ENCODE measurements around the gene CERS6. TPM values are rescaled to one million over a fixed set of nuclear protein-coding genes. Genes with fewer than 3 reads are reported as not detected.
A peak's percentile ranks its signal among the peaks of the same experiment; 100 is the strongest.

CERS6 gene
- total and polyA plus RNA-seq, 10 donors = 2.5 to 22.3 (median 12.8) TPM

DNA sequence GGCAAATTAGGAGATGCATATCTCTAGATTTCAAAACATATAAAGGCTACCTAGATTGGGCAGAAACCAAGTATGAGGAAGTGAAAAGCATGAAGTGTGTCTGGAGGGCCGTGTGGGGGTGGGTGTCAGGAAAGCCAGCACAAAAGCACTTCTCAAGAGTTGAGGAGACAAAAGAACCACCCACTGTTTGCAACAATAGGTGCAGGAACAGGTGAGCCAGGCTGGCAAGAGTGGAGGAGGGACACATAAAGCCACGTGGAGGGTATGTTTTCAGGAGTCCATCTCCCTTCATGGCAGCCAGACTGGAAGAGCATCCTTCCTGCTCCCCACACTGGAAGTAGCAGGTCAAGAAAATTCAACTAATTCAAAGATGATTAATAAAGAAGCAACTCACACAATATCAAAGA is 96.4 kb downstream of the CERS6 start:
- 30 to 51% (median 38%) methylated on average over 2 of the region's 2 CpGs for WGBS, 5 donors
- H3K27me3 ChIP-seq (replicated peaks in 1 of 7) = no peaks in the 10 kb centered on the region
- H3K36me3 ChIP-seq = peaks cover 0 to 10% (median 0%) of the 10 kb centered on the region in 6 donors
- TF ChIP-seq CTCF (IDR thresholded peaks at IDR 0.05 in 8 of 11, conservative IDR thresholded peaks at IDR 0.05 in 3 of 11) (no peak), POLR2AphosphoS5 (IDR thresholded peaks at IDR 0.05) (no peak)
- H3K9me3 ChIP-seq = no peaks in the 10 kb centered on the region
- peaks cover 0 to 26% (median 0%) of the 10 kb centered on the region in 6 donors for H3K4me1 ChIP-seq
- intact Hi-C loops (cut with DNase I; ENCODE audit: low total_unique reads) = no loop called here
- no peak overlapping the region for H3K27ac ChIP-seq
- DNase-seq = peak; percentile 76
- H3K4me3 ChIP-seq = no peak overlapping the region

DNA sequence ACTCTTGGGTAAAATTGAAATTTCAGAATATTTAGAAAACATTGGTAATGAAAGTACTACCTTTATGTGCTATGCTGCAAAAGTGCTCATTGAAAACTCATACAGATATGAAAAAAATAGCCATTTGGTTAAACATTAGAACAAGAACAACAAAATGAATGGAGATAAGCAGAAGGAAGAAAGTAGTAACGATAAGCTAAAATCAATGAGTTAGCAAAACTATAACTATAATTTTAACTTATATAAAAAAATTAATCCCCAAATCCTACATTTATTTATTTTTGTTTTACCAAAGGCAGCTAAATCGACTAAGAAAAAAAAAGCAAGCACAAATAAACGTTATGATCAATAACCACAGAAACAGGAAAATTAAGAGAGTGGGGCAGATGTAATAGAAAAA is 99.2 kb downstream of the CERS6 start:
- H3K9me3 ChIP-seq = peaks cover 0 to 6% (median 0%) of the 10 kb centered on the region in 8 donors
- no peaks in the 10 kb centered on the region for H3K27me3 ChIP-seq (replicated peaks in 1 of 7)
- H3K36me3 ChIP-seq = no peaks in the 10 kb centered on the region
- TF ChIP-seq CTCF (IDR thresholded peaks at IDR 0.05 in 8 of 11, conservative IDR thresholded peaks at IDR 0.05 in 3 of 11) (no peak), POLR2AphosphoS5 (IDR thresholded peaks at IDR 0.05) (no peak), POLR2A (IDR thresholded peaks at IDR 0.05) (no peak)
- DNase-seq = no peak
- intact Hi-C loops (cut with DNase I; ENCODE audit: low total_unique reads) = no loop called here
- peaks cover 0 to 33% (median 2%) of the 10 kb centered on the region in 6 donors for H3K4me1 ChIP-seq
- H3K4me3 ChIP-seq = no peak overlapping the region
- H3K27ac ChIP-seq = no peak overlapping the region
- 85 to 96% (median 93%) methylated on average over 3 of the region's 3 CpGs for WGBS, 5 donors

- no peaks in the 10 kb centered on the region for H3K27me3 ChIP-seq (replicated peaks in 1 of 7)
- H3K27ac ChIP-seq = no peak overlapping the region
- H3K4me3 ChIP-seq = no peak overlapping the region
- H3K36me3 ChIP-seq = peaks cover 0 to 20% (median 0%) of the 10 kb centered on the region in 6 donors
- TF ChIP-seq POLR2A (IDR thresholded peaks at IDR 0.05) (no peak), POLR2AphosphoS5 (IDR thresholded peaks at IDR 0.05) (no peak), CTCF (IDR thresholded peaks at IDR 0.05 in 8 of 11, conservative IDR thresholded peaks at IDR 0.05 in 3 of 11) (no peak)
- intact Hi-C loops (cut with DNase I; ENCODE audit: low total_unique reads) = no loop called here
- 68 to 79% (median 79%) methylated on average over 2 of the region's 2 CpGs for WGBS, 5 donors
- H3K4me1 ChIP-seq = peaks cover 0 to 8% (median 0%) of the 10 kb centered on the region in 6 donors
- DNase-seq = no peak
- H3K9me3 ChIP-seq = peaks cover 0 to 6% (median 0%) of the 10 kb centered on the region in 8 donors
Observed at GRCh38 chr2:168559187-168559586, 103.1 kb downstream of the CERS6 start.

DNA sequence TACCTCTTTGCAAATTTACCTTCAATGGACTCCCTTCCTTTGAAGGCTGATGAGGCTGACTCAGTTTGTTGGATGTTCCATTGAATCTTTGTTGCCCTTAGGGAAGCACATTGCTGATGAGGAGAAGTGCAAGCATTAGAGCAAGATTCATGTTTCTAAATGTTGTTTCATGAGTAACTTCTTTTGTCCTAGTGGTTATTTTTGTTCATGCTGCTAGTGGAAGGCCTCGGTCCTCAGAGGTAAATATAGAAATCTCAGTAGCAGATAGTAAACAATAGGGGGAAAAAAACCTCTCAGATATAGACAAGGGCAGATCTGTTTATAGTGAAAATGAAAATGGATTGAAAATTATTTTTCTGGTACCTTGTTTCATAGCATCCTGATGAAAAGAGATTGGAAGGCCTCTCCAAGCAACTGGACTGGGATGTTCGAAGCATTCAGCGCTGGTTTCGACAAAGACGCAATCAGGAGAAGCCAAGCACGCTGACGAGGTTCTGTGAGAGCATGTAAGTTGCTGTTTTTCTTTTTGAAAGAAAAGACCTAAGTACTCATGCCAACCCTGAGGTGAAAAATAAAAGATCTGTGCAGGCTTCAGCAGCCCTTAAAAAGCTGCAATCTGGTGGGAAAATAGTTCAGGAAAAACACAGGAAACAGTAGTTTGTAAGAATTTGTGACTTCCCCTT is 104.9 kb downstream of the CERS6 start:
- Histone ChIP-seq H3K4me3 (no peak overlapping the region), H3K27ac (no peak overlapping the region), H3K27me3 (replicated peaks in 1 of 7) (no peaks in the 10 kb centered on the region), H3K9me3 (peaks cover 0 to 6% (median 0%) of the 10 kb centered on the region in 8 donors), H3K4me1 (peaks cover 0 to 8% (median 0%) of the 10 kb centered on the region in 6 donors), H3K36me3 (peaks cover 0 to 20% (median 0%) of the 10 kb centered on the region in 6 donors)
- 84 to 89% (median 87%) methylated on average over 7 of the region's 7 CpGs for WGBS, 5 donors
- intact Hi-C loops (cut with DNase I; ENCODE audit: low total_unique reads) = no loop called here
- no peak for TF ChIP-seq POLR2A (IDR thresholded peaks at IDR 0.05)
- no peak for DNase-seq

Data from spleen (tissue), 11 donors.